Umbilical cord (tissue), 2 donors: Measurements from ENCODE around the gene CHML. TPM values are rescaled to one million over a fixed set of nuclear protein-coding genes. Genes with fewer than 3 reads are reported as not detected.

ENCODE experiments used
- DNase-seq: peaks from one replicate; pipeline ENCODE4 v3.0.0-alpha.2; 2015; ENCODE audit warnings: low spot score
- total RNA-seq: library from RNA; depleted of rRNA; stranded (reverse); fragments of >200 nt; gene quantifications from one replicate; pipeline ENCODE4 v1.2.3, GENCODE V29; 2014; ENCODE audit warnings: low replicate concordance; ENCODE audit not compliant: insufficient read depth

Gene CHML
- total RNA-seq, 1 donor from 2014 or later: 31.3 TPM

- no peak for DNase-seq
Observed at GRCh38 chr1:241591736-241592135, 48.4 kb downstream of the CHML start.

DNA sequence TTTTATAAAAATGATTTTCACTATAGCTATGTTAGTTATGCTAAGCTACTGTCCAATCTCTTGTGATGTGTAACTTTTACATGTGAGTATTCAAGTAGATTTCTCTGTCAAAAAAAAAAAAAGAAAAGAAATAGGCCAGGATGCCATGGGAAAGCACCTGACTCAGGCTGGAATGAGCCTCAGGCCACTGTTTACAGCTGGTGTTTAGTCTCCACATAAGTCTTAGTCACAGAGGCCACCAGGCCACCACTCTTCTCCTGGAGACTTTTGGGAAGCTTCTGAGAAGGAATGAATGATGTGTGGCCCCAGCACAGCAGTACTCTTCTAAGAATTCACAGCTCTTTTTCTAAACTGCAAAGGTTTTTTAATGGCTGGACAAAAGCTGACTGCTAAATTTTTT, 48.9 kb downstream of the CHML start:
- DNase-seq: no peak

DNA sequence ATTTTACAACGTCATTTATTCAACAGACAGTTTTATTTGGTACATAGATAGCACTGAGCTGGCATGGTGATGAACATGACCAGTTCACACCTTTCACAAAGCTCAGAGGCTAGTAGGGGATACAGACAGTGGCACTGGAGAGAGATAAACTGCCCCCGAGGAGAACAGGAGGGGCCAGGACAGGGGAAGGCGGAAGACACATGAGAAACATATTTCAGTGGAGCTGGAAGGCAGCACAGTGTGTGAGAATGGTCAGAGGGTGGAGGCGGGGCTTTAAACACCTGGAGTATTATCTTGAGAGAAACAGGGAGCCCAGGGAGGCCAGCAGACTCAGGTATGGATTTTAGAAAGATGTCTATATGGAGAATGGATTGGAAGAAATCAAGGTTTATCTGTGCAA, 49.5 kb downstream of the CHML start:
- no peak for DNase-seq

Other genes with a start within 250 kb of the CHML start
- 37.1 TPM for gene FH, start 120.6 kb downstream of the CHML start, total RNA-seq
- 4.6 TPM for gene KMO, start 108.0 kb downstream of the CHML start, total RNA-seq
- gene OPN3, start within 50 bp of the CHML start, total RNA-seq: 21.2 TPM
- 1.7 TPM for gene WDR64, start 11.9 kb upstream of the CHML start, total RNA-seq
- gene EXO1, start 207.8 kb upstream of the CHML start, total RNA-seq: 1.2 TPM